ENCODE results near the gene CEACAM5.
"Not testable (repeated sequence)": the region's sequence is repeated elsewhere in the genome, so short reads cannot be mapped to it uniquely, and the experiment has no call there.

CEACAM5 gene

GRCh38 chr19:41740415-41741243, 32.2 kb downstream of the CEACAM5 start:
- no peak for DNase-seq (ENCODE audit: low read depth)

- DNase-seq (ENCODE audit: low read depth): no peak
Observed at GRCh38 chr19:41741244-41741554, 32.8 kb downstream of the CEACAM5 start.

- no peak for DNase-seq (ENCODE audit: low read depth)
Observed at GRCh38 chr19:41744850-41745249, 36.4 kb downstream of the CEACAM5 start.

GRCh38 chr19:41745756-41746155, 37.3 kb downstream of the CEACAM5 start:
- no peak for DNase-seq (ENCODE audit: low read depth)

GRCh38 chr19:41746593-41747227, 38.3 kb downstream of the CEACAM5 start:
- DNase-seq (ENCODE audit: low read depth): peak; percentile 41

GRCh38 chr19:41748012-41748411, 39.6 kb downstream of the CEACAM5 start:
- no peak for DNase-seq (ENCODE audit: low read depth)

GRCh38 chr19:41750248-41751134, 42.1 kb downstream of the CEACAM5 start:
- not testable (repeated sequence) for DNase-seq (ENCODE audit: low read depth)

- no peak for DNase-seq (ENCODE audit: low read depth)
Observed at GRCh38 chr19:41753159-41753558, 44.7 kb downstream of the CEACAM5 start.

- peak; percentile 8 for DNase-seq (ENCODE audit: low read depth)
Observed at GRCh38 chr19:41753936-41754529, 45.6 kb downstream of the CEACAM5 start.

GRCh38 chr19:41755328-41755913, 47.0 kb downstream of the CEACAM5 start, which contains the start of gene CEACAM6:
Gene CEACAM6 (plus strand): TSS chr19:41755530. CDS start chr19:41755639, 109 bp downstream.
- no peak for DNase-seq (ENCODE audit: low read depth)

- DNase-seq (ENCODE audit: low read depth): no peak
Observed at GRCh38 chr19:41758846-41759245, 50.4 kb downstream of the CEACAM5 start.

GRCh38 chr19:41767115-41767514, 58.7 kb downstream of the CEACAM5 start:
- DNase-seq (ENCODE audit: low read depth): no peak

- not testable (repeated sequence) for DNase-seq (ENCODE audit: low read depth)
Observed at GRCh38 chr19:41768105-41768504, 59.7 kb downstream of the CEACAM5 start.

- DNase-seq (ENCODE audit: low read depth): no peak
Observed at GRCh38 chr19:41769608-41770007, 61.2 kb downstream of the CEACAM5 start.

GRCh38 chr19:41771410-41771809, 63.0 kb downstream of the CEACAM5 start:
- no peak for DNase-seq (ENCODE audit: low read depth)

GRCh38 chr19:41774515-41774980, 66.1 kb downstream of the CEACAM5 start:
- no peak for DNase-seq (ENCODE audit: low read depth)

- no peak for DNase-seq (ENCODE audit: low read depth)
Observed at GRCh38 chr19:41776700-41777099, 68.3 kb downstream of the CEACAM5 start.

Data from fibroblast of gingiva (primary cell).